Bronchial epithelial cell (primary cell): ENCODE data around the gene APP. TPM values are rescaled to one million over a fixed set of nuclear protein-coding genes. Genes with fewer than 3 reads are reported as not detected.

ENCODE experiments used
- DNase-seq: peaks from one replicate; pipeline ENCODE4 v3.0.0-alpha.2; 2010; ENCODE audit warnings: low read depth
- FAIRE-seq: peaks from 2 replicates; lab custom pipeline; 2011; peaks lifted over from hg19 to GRCh38; lab: Jason Lieb, UNC
- H3K27me3 ChIP-seq: 2 replicates; pipeline ENCODE4 v1.5.1; 2011; ENCODE audit warnings: low read length; ENCODE audit not compliant: control insufficient read depth, insufficient read depth
- H3K36me3 ChIP-seq: 2 replicates; pipeline ENCODE4 v1.5.1; 2011; ENCODE audit warnings: low read length; ENCODE audit not compliant: control insufficient read depth, insufficient read depth
- H3K4me3 ChIP-seq: 2 replicates; pipeline ENCODE4 v1.5.1; 2011; ENCODE audit warnings: mild to moderate bottlenecking, low read depth, low read length, control low read depth
- CTCF ChIP-seq: IDR thresholded peaks from 2 replicates; pipeline ENCODE4 v1.5.1; 2011; ENCODE audit warnings: mild to moderate bottlenecking, moderate library complexity, low read length, control low read depth, inconsistent platforms; ENCODE audit not compliant: insufficient read depth, severe bottlenecking
- total RNA-seq: library from RNA; depleted of rRNA; stranded (reverse); fragments of >200 nt; gene quantifications from 2 replicates; pipeline ENCODE4 v1.2.1, GENCODE V29; 2014

APP gene
- total RNA-seq, 1 donor from 2014 or later = 745 TPM

- no peaks in the 10 kb centered on the region for H3K36me3 ChIP-seq
- no peak for DNase-seq
- no peaks in the 10 kb centered on the region for H3K27me3 ChIP-seq
- no peak overlapping the region for H3K4me3 ChIP-seq
- no peak for FAIRE-seq
- no peak for TF ChIP-seq CTCF
Measured at GRCh38 chr21:26195708-26196107, 25.1 kb upstream of the APP start.

- FAIRE-seq = no peak
Measured at GRCh38 chr21:26194811-26195251, 24.3 kb upstream of the APP start.

GRCh38 chr21:26194326-26194725, 23.8 kb upstream of the APP start:
- Histone ChIP-seq H3K4me3 (no peak overlapping the region), H3K27me3 (no peaks in the 10 kb centered on the region), H3K36me3 (no peaks in the 10 kb centered on the region)
- TF ChIP-seq CTCF = no peak
- FAIRE-seq = no peak
- no peak for DNase-seq

More at GRCh38 chr21:26194811-26195251, 24.3 kb upstream of the APP start:
- Histone ChIP-seq H3K27me3 (no peaks in the 10 kb centered on the region), H3K4me3 (no peak overlapping the region), H3K36me3 (no peaks in the 10 kb centered on the region)
- TF ChIP-seq CTCF = no peak
- DNase-seq = no peak

GRCh38 chr21:26191609-26192008, 21.0 kb upstream of the APP start:
- DNase-seq (no peak), FAIRE-seq (no peak)
- Histone ChIP-seq H3K36me3 (no peaks in the 10 kb centered on the region), H3K4me3 (no peak overlapping the region), H3K27me3 (no peaks in the 10 kb centered on the region)
- no peak for TF ChIP-seq CTCF

- no peak overlapping the region for H3K4me3 ChIP-seq
- FAIRE-seq (no peak), DNase-seq (no peak)
- no peaks in the 10 kb centered on the region for H3K36me3 ChIP-seq
- TF ChIP-seq CTCF = no peak
- no peaks in the 10 kb centered on the region for H3K27me3 ChIP-seq
Measured at GRCh38 chr21:26188422-26188821, 17.9 kb upstream of the APP start.

- Histone ChIP-seq H3K27me3 (no peaks in the 10 kb centered on the region), H3K36me3 (no peaks in the 10 kb centered on the region), H3K4me3 (no peak overlapping the region)
- no peak for TF ChIP-seq CTCF
- DNase-seq (no peak), FAIRE-seq (no peak)
Measured at GRCh38 chr21:26185446-26185845, 14.9 kb upstream of the APP start.
